Thyroid gland (tissue), 4 donors: ENCODE measurements around the gene NCKAP5L. TPM values are rescaled to one million over a fixed set of nuclear protein-coding genes. Genes with fewer than 3 reads are reported as not detected.

Experiments
- DNase-seq, 2 donors: peaks; one replicate each; pipeline ENCODE4 v3.0.0-alpha.2; 2019
- H3K27ac ChIP-seq, 3 donors: fragments of 200-600 bp; sonication (generic); 1 replicate in 2 of 3; 2 replicates in 1 of 3; pipeline ENCODE4 v1.5.1; 2016 to 2019; ENCODE audit warnings: mild to moderate bottlenecking in 1 of 3, moderate library complexity in 1 of 3
- H3K27me3 ChIP-seq: fragments of 200-600 bp; sonication (generic); one replicate; pipeline ENCODE4 v1.5.1; 2019
- H3K36me3 ChIP-seq, 2 donors: fragments of 200-600 bp; sonication (generic); one replicate each; pipeline ENCODE4 v1.5.1; 2016 to 2019
- H3K4me1 ChIP-seq, 2 donors: fragments of 200-600 bp; sonication (generic); one replicate each; pipeline ENCODE4 v1.5.1; 2017 to 2019
- H3K4me3 ChIP-seq, 3 donors: fragments of 200-600 bp; sonication (generic); replicated peaks in 1 of 3; 1 replicate in 2 of 3; 2 replicates in 1 of 3; pipeline ENCODE4 v1.5.1; 2016; ENCODE audit warnings: mild to moderate bottlenecking in 1 of 3
- H3K9me3 ChIP-seq: fragments of 200-600 bp; sonication (generic); one replicate; pipeline ENCODE4 v1.5.1; 2017
- POLR2A ChIP-seq, 2 donors: fragments of 450-650 bp; IDR thresholded peaks; one replicate each; pipeline ENCODE4 v1.6.1; 2017; ENCODE audit warnings: antibody characterized with exemption in 2 of 2, mild to moderate bottlenecking in 2 of 2, moderate library complexity in 1 of 2
- WGBS, 2 donors: methylation state at CpG; one replicate each; pipeline ENCODE4 v1.1.5; 2017; 5-methylcytosine and 5-hydroxymethylcytosine counted together
- intact Hi-C: fragments of 100-400 bp; cut with DNase I; formaldehyde crosslinking; loops from one replicate; pipeline ENCODE4 v1.15.1; 2023
- total RNA-seq, 4 donors: library from RNA; depleted of rRNA; stranded (reverse); fragments of >200 nt; gene quantifications; one replicate each; pipeline ENCODE4 v1.2.3, GENCODE V29; 2016
- TF ChIP-seq, protein P1 (sequence below), 6 experiments: fragments of 200-600 bp in 3 of 6; fragments of 450-650 bp in 3 of 6; sonication (generic) in 3 of 6; IDR thresholded peaks; one replicate each; pipeline ENCODE4 v1.5.1; 2016 to 2019; ENCODE audit warnings: antibody characterized with exemption in 6 of 6, mild to moderate bottlenecking in 2 of 6, inconsistent platforms in 1 of 6, moderate library complexity in 1 of 6

Gene NCKAP5L
- total RNA-seq, 4 donors from 2014 or later: 14.1 to 33.7 (median 16.3) TPM

DNA sequence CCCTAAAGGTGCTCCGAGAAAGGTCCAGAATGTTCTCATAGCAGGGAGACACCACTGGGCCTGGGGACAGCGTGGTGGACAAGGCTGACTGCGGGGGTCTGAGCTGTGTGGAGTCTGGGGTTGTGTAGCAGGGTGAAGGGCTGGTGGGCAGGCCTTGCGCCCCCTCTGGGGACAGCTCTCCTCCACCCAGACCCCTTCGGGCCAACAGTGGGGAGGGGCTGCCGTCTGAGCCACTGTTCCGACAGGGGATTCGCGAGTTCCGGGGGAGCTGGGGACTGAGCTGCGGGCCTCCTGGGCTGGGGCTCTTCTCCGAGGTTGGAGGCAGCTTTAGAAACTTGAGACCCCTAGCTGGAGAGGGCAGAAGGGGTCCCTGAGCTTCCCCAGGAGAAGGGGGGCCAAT lies 32.1 kb downstream of the NCKAP5L start:
- H3K4me1 ChIP-seq: no peaks in the 10 kb centered on the region
- no peak for DNase-seq
- intact Hi-C loops: no loop called here
- WGBS, 2 donors: 79 to 94% methylated on average over 4 to 12 of the region's 12 CpGs
- H3K27me3 ChIP-seq: no peaks in the 10 kb centered on the region
- H3K9me3 ChIP-seq: no peaks in the 10 kb centered on the region
- TF ChIP-seq, protein P1, sequence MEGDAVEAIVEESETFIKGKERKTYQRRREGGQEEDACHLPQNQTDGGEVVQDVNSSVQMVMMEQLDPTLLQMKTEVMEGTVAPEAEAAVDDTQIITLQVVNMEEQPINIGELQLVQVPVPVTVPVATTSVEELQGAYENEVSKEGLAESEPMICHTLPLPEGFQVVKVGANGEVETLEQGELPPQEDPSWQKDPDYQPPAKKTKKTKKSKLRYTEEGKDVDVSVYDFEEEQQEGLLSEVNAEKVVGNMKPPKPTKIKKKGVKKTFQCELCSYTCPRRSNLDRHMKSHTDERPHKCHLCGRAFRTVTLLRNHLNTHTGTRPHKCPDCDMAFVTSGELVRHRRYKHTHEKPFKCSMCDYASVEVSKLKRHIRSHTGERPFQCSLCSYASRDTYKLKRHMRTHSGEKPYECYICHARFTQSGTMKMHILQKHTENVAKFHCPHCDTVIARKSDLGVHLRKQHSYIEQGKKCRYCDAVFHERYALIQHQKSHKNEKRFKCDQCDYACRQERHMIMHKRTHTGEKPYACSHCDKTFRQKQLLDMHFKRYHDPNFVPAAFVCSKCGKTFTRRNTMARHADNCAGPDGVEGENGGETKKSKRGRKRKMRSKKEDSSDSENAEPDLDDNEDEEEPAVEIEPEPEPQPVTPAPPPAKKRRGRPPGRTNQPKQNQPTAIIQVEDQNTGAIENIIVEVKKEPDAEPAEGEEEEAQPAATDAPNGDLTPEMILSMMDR (IDR thresholded peaks at IDR 0.05): no peak
- no peak for TF ChIP-seq POLR2A (IDR thresholded peaks at IDR 0.05)
- peaks cover 13 to 19% of the 10 kb centered on the region in 2 donors for H3K36me3 ChIP-seq
- H3K4me3 ChIP-seq: no peak overlapping the region
- H3K27ac ChIP-seq: no peak overlapping the region

GRCh38 chr12:49795654-49796105 lies 32.5 kb downstream of the NCKAP5L start:
- intact Hi-C loops: no loop called here
- peaks cover 13 to 18% of the 10 kb centered on the region in 2 donors for H3K36me3 ChIP-seq
- H3K9me3 ChIP-seq: no peaks in the 10 kb centered on the region
- no peak overlapping the region for H3K27ac ChIP-seq
- no peaks in the 10 kb centered on the region for H3K4me1 ChIP-seq
- no peak for TF ChIP-seq POLR2A (IDR thresholded peaks at IDR 0.05)
- TF ChIP-seq, protein P1 (IDR thresholded peaks at IDR 0.05): no peak
- H3K4me3 ChIP-seq: no peak overlapping the region
- 92 to 95% methylated on average over 9 to 11 of the region's 12 CpGs for WGBS, 2 donors
- H3K27me3 ChIP-seq: no peaks in the 10 kb centered on the region
- DNase-seq: no peak

DNA sequence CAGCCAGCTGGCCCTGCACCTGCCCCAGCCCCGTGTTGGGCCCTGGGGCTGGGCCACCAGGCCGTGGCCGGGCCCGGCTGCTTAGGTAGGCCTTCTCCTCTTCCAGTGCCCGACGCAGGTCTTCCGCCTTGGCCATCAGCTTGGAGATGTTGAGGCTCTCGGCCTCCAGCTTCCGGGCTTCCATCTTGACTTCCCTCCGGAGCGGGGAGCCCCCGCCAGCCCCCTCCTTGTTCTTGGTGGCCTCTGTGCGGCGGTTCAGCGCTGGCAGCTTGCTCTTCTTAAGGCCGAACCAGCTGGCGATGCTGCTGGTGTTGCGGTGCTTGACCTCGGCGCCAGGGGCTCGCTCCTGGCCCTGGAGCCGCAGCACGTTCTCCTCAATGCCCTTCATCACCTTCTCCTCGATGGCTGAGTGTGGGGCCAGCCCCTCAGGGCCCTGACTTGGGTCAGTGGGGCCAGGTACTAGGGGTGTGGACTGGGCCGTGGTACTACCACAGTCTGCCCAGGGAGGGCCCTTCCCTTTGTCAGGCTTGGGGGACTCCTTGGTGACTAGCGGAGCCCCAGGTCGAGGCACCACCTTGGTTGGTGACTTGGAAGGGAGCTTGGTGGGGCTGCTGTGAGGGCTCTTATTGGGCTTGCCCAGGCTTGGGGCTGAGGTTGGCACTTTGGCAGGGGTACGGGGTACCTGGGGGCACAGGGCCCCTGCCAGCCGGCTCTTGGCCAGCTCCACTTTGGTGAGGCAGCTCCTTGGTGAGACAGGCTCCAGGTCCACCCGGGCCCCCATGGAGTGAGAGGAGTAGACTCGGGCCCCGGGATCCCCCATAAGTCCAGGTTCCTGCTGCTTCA lies 33.2 kb downstream of the NCKAP5L start:
- WGBS, 2 donors: 93 to 94% methylated on average over 11 to 26 of the region's 32 CpGs
- intact Hi-C loops: no loop called here
- DNase-seq: no peak
- H3K9me3 ChIP-seq: no peaks in the 10 kb centered on the region
- peaks cover 13 to 19% of the 10 kb centered on the region in 2 donors for H3K36me3 ChIP-seq
- H3K27ac ChIP-seq: no peak overlapping the region
- H3K4me1 ChIP-seq: no peaks in the 10 kb centered on the region
- TF ChIP-seq POLR2A (IDR thresholded peaks at IDR 0.05): no peak
- TF ChIP-seq, protein P1 (IDR thresholded peaks at IDR 0.05): no peak
- no peak overlapping the region for H3K4me3 ChIP-seq
- H3K27me3 ChIP-seq: no peaks in the 10 kb centered on the region

GRCh38 chr12:49794021-49794420 lies 34.2 kb downstream of the NCKAP5L start:
- Histone ChIP-seq H3K4me3 (no peak overlapping the region), H3K4me1 (no peaks in the 10 kb centered on the region), H3K27ac (no peak overlapping the region), H3K27me3 (no peaks in the 10 kb centered on the region), H3K9me3 (no peaks in the 10 kb centered on the region), H3K36me3 (peaks cover 13 to 17% of the 10 kb centered on the region in 2 donors)
- TF ChIP-seq, protein P1 (IDR thresholded peaks at IDR 0.05): no peak
- no peak for TF ChIP-seq POLR2A (IDR thresholded peaks at IDR 0.05)
- intact Hi-C loops: no loop called here
- 75 to 89% methylated on average over 1 to 5 of the region's 5 CpGs for WGBS, 2 donors
- DNase-seq: no peak

GRCh38 chr12:49793620-49794019 lies 34.6 kb downstream of the NCKAP5L start:
- intact Hi-C loops: no loop called here
- TF ChIP-seq, protein P1 (IDR thresholded peaks at IDR 0.05): no peak
- no peak for TF ChIP-seq POLR2A (IDR thresholded peaks at IDR 0.05)
- 91 to 93% methylated on average over 5 to 9 of the region's 9 CpGs for WGBS, 2 donors
- Histone ChIP-seq H3K27ac (no peak overlapping the region), H3K36me3 (peaks cover 13 to 17% of the 10 kb centered on the region in 2 donors), H3K9me3 (no peaks in the 10 kb centered on the region), H3K4me1 (no peaks in the 10 kb centered on the region), H3K4me3 (no peak overlapping the region), H3K27me3 (no peaks in the 10 kb centered on the region)
- DNase-seq: no peak
